Spleen (tissue), 11 donors: ENCODE measurements around the gene KLF16. TPM values are rescaled to one million over a fixed set of nuclear protein-coding genes. Genes with fewer than 3 reads are reported as not detected.

ENCODE experiments used
- DNase-seq: peaks from one replicate; pipeline ENCODE4 v3.0.0-alpha.2; 2020
- H3K27ac ChIP-seq, 8 donors: fragments of 200-600 bp; sonication (generic) in 7 of 8; 1 replicate in 4 of 8; 2 replicates in 4 of 8; pipeline versions ENCODE4 v1.5.0 to v1.8.0; 2016 to 2021; ENCODE audit warnings: inconsistent platforms in 4 of 8, mild to moderate bottlenecking in 4 of 8, moderate library complexity in 1 of 8
- H3K27me3 ChIP-seq, 7 donors: fragments of 200-600 bp; sonication (generic) in 6 of 7; replicated peaks in 1 of 7; 1 replicate in 4 of 7; 2 replicates in 3 of 7; pipeline versions ENCODE4 v1.5.0 to v1.8.0; 2016 to 2021; ENCODE audit warnings: inconsistent platforms in 3 of 7, mild to moderate bottlenecking in 1 of 7
- H3K36me3 ChIP-seq, 6 donors: fragments of 200-600 bp; sonication (generic) in 5 of 6; 1 replicate in 4 of 6; 2 replicates in 2 of 6; pipeline versions ENCODE4 v1.5.0 to v1.8.0; 2016 to 2021; ENCODE audit warnings: inconsistent platforms in 2 of 6
- H3K4me1 ChIP-seq, 6 donors: fragments of 200-600 bp; sonication (generic) in 5 of 6; 1 replicate in 3 of 6; 2 replicates in 3 of 6; pipeline versions ENCODE4 v1.5.0 to v1.8.0; 2016 to 2021; ENCODE audit warnings: inconsistent platforms in 3 of 6
- H3K4me3 ChIP-seq, 8 donors: fragments of 200-600 bp; sonication (generic) in 7 of 8; 1 replicate in 4 of 8; 2 replicates in 4 of 8; pipeline versions ENCODE4 v1.5.0 to v1.8.0; 2016 to 2021; ENCODE audit warnings: inconsistent platforms in 4 of 8, mild to moderate bottlenecking in 4 of 8, moderate library complexity in 2 of 8
- H3K9me3 ChIP-seq, 8 donors: fragments of 200-600 bp; sonication (generic) in 7 of 8; 1 replicate in 4 of 8; 2 replicates in 4 of 8; pipeline versions ENCODE4 v1.5.0 to v1.8.0; 2016 to 2021; ENCODE audit warnings: inconsistent platforms in 4 of 8
- POLR2A ChIP-seq, 3 donors: fragments of 450-650 bp; IDR thresholded peaks; one replicate each; pipeline ENCODE4 v1.5.1; 2017; ENCODE audit warnings: antibody characterized with exemption in 3 of 3, mild to moderate bottlenecking in 1 of 3
- POLR2AphosphoS5 ChIP-seq, 3 donors: sonication (generic); formaldehyde crosslinking; IDR thresholded peaks; one replicate each; pipeline ENCODE4 v1.5.1; 2017; ENCODE audit warnings: antibody characterized with exemption in 3 of 3
- WGBS, 5 donors: extraction: QIAGEN DNeasy Blood & Tissue Kit in 3 of 5; methylation state at CpG; one replicate each; pipeline versions ENCODE4 v1.1.5 to v1.1.7; 2013 to 2018; 5-methylcytosine and 5-hydroxymethylcytosine counted together
- intact Hi-C: fragments of 100-400 bp; cut with DNase I; formaldehyde crosslinking; loops from one replicate; pipeline ENCODE4 v1.15.0; 2023; ENCODE audit warnings: low total_unique reads
- polyA plus RNA-seq, 3 donors: library from polyadenylated mRNA; stranded (reverse); fragments of 200-250 nt; gene quantifications; one replicate each; pipeline ENCODE4 v1.2.1, GENCODE V29; 2013
- total RNA-seq, 7 donors: library from RNA; depleted of rRNA in 3 of 7; stranded (reverse); fragments of >200 nt in 3 of 7; fragmentation: NEBNext Ultra II Directional in 4 of 7; extraction: Animal tissue kit (Norgen Biotek cat#: 25700) in 4 of 7; gene quantifications; one replicate each; pipeline versions ENCODE4 v1.1.0 to v1.2.1, GENCODE V29; 2016 to 2021
- TF ChIP-seq, protein P1 (sequence below), 11 experiments: fragments of 200-600 bp in 7 of 11; fragments of 450-650 bp in 4 of 11; sonication (generic) in 4 of 11; IDR thresholded peaks in 8 of 11; conservative IDR thresholded peaks in 3 of 11; 1 replicate in 7 of 11; 2 replicates in 4 of 11; pipeline versions ENCODE4 v1.4.0 to v1.8.0; 2016 to 2021; ENCODE audit warnings: antibody characterized with exemption in 11 of 11, inconsistent platforms in 4 of 11, mild to moderate bottlenecking in 1 of 11
- donor health status: healthy with polysubstance abuse.
- donor health status: DM: no; HTN: no; CAD: no; lungs with moderate emphysema.
- donor health status: DM: no; HTN: no; CAD: no.
- donor health status: Bipolar disorder and iron deficiency.
- donor health status: healthy.
- donor health status: DM: no; HTN: no; CAD: no.
- donor health status: DM: yes; HTN: yes; CAD: no.

KLF16 gene
- total and polyA plus RNA-seq, 10 donors: 7.1 to 39.0 (median 18.4) TPM

DNA sequence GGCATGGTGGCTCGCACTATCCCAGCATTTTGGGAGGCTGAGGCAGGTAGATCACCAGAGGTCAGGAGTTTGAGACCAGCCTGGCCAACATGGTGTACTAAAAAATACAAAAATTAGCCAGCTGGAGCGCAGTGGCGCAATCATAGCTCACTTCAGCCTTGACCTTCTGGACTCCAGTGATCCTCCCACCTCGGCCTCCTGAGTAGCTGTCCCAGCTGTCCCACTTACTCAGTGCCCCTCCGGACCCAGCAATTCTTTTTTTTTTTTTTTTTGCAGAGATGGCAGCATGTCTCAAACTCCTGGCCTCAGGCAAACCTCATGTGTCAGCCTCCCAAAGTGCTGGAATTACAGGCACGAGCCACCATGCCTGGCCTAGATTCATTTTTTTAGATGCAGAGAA is 39.5 kb upstream of the KLF16 start:
- H3K27me3 ChIP-seq: no peaks in the 10 kb centered on the region
- no peak overlapping the region for H3K4me3 ChIP-seq
- TF ChIP-seq, protein P1, sequence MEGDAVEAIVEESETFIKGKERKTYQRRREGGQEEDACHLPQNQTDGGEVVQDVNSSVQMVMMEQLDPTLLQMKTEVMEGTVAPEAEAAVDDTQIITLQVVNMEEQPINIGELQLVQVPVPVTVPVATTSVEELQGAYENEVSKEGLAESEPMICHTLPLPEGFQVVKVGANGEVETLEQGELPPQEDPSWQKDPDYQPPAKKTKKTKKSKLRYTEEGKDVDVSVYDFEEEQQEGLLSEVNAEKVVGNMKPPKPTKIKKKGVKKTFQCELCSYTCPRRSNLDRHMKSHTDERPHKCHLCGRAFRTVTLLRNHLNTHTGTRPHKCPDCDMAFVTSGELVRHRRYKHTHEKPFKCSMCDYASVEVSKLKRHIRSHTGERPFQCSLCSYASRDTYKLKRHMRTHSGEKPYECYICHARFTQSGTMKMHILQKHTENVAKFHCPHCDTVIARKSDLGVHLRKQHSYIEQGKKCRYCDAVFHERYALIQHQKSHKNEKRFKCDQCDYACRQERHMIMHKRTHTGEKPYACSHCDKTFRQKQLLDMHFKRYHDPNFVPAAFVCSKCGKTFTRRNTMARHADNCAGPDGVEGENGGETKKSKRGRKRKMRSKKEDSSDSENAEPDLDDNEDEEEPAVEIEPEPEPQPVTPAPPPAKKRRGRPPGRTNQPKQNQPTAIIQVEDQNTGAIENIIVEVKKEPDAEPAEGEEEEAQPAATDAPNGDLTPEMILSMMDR (IDR thresholded peaks at IDR 0.05 in 8 of 11, conservative IDR thresholded peaks at IDR 0.05 in 3 of 11): no peak
- TF ChIP-seq POLR2AphosphoS5 (IDR thresholded peaks at IDR 0.05) (no peak), POLR2A (IDR thresholded peaks at IDR 0.05) (no peak)
- DNase-seq: no peak
- no peaks in the 10 kb centered on the region for H3K9me3 ChIP-seq
- H3K4me1 ChIP-seq: peaks cover 19 to 89% (median 58%) of the 10 kb centered on the region in 6 donors
- peaks cover 0 to 15% (median 0%) of the 10 kb centered on the region in 6 donors for H3K36me3 ChIP-seq
- intact Hi-C loops: no loop called here
- H3K27ac ChIP-seq: peak overlapping the region; percentile 27 to 94 (median 90)
- WGBS, 5 donors: 62 to 81% (median 72%) methylated on average over 6 of the region's 6 CpGs

DNA sequence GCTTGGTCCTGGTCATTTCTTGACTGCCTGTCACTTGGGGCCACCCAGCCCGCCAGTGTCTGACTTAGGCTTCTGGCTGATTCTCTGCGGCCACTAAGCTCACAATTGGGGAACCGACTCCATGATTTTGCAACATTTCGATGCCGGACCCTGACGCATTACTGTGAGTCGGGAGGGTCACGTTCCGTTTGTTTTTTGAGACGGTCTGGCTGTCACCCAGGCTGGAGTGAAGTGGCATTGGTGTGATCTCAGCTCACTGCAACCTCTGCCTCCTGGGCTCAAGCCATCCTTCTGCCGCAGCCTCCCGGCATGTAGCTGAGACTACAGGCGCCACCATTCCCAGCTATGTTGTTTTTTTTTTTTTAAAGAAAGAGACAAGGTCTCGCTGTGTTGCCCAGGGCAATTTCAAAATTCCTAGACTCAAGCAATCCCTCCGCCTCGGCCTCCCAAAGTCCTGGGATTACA is 38.6 kb upstream of the KLF16 start:
- Histone ChIP-seq H3K9me3 (no peaks in the 10 kb centered on the region), H3K4me1 (peaks cover 20 to 89% (median 57%) of the 10 kb centered on the region in 6 donors), H3K36me3 (peaks cover 0 to 6% (median 0%) of the 10 kb centered on the region in 6 donors), H3K27ac (peak overlapping the region in 7 of 8 donors; percentile 51 to 94 (median 92)), H3K4me3 (peak overlapping the region in 1 of 8 donors; percentile 28), H3K27me3 (no peaks in the 10 kb centered on the region)
- DNase-seq: no peak
- WGBS, 5 donors: 48 to 87% (median 74%) methylated on average over 16 of the region's 16 CpGs
- TF ChIP-seq, protein P1 (IDR thresholded peaks at IDR 0.05 in 8 of 11, conservative IDR thresholded peaks at IDR 0.05 in 3 of 11): no peak
- peak; percentile 7 to 71 (median 56) for TF ChIP-seq POLR2AphosphoS5 (IDR thresholded peaks at IDR 0.05)
- intact Hi-C loops: no loop called here

DNA sequence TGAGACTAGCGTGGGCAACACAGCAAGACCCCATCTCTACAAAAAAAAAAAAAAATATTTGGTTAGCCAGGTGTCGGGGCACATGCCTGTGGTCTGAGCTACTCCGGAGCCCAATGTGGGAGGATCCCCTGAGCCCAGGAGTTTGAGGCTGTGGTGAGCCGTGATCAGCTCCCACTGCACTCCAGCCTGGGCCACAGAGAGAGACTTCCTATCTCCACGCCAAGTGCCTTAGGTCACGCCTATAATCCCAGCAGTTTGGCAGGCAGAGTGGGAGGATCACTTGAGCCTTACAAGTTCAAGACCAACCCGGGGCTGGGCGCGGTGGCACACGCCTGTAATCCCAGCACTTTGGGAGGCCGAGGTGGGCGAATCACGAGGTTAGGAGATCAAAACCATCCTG is 33.1 kb upstream of the KLF16 start:
- Histone ChIP-seq H3K4me3 (peak overlapping the region in 1 of 8 donors; percentile 62), H3K4me1 (peaks cover 30 to 80% (median 42%) of the 10 kb centered on the region in 6 donors), H3K36me3 (no peaks in the 10 kb centered on the region), H3K27ac (peak overlapping the region in 7 of 8 donors; percentile 67 to 91 (median 87)), H3K9me3 (no peaks in the 10 kb centered on the region), H3K27me3 (no peaks in the 10 kb centered on the region)
- no peak for DNase-seq
- 63 to 72% (median 67%) methylated on average over 13 of the region's 13 CpGs for WGBS, 5 donors
- TF ChIP-seq POLR2AphosphoS5 (IDR thresholded peaks at IDR 0.05) (no peak), POLR2A (IDR thresholded peaks at IDR 0.05) (no peak)
- TF ChIP-seq, protein P1 (IDR thresholded peaks at IDR 0.05 in 8 of 11, conservative IDR thresholded peaks at IDR 0.05 in 3 of 11): no peak
- intact Hi-C loops: no loop called here

DNA sequence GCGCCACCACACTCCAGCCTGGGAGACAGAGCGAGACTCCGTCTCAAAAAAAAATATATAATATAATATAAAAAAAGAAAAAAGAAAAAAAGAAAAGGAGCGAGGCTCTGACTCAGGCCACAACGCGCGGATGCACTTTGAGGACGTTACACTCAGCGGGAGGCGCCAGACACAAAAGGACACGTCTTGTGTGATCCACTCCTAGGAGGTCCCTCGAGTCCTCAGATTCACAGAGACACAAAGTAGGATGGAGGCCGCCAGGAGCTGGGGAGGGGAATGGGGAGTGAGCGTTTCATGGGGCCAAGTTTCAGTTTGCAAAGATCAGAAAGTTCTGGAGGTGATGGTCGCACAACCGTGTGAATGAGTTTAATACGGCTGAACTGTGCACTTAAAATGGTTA is 30.4 kb upstream of the KLF16 start:
- Histone ChIP-seq H3K4me3 (no peak overlapping the region), H3K36me3 (no peaks in the 10 kb centered on the region), H3K27me3 (no peaks in the 10 kb centered on the region), H3K4me1 (peaks cover 30 to 60% (median 41%) of the 10 kb centered on the region in 6 donors), H3K9me3 (no peaks in the 10 kb centered on the region), H3K27ac (no peak overlapping the region)
- DNase-seq: no peak
- 86 to 92% (median 88%) methylated on average over 17 of the region's 17 CpGs for whole genome bisulfite sequencing, 5 donors
- TF ChIP-seq POLR2A (IDR thresholded peaks at IDR 0.05): no peak
- intact Hi-C loops: no loop called here
